A172 (cell line): Measurements from ENCODE around the gene TMEM42. TPM values are rescaled to one million over a fixed set of nuclear protein-coding genes. Genes with fewer than 3 reads are reported as not detected.

Experiments used
- DNase-seq: peaks from one replicate; pipeline ENCODE4 v3.0.0-alpha.2; 2015; ENCODE audit warnings: low spot score
- total RNA-seq: library from RNA; depleted of rRNA; stranded (reverse); fragments of >200 nt; shearing (Covaris generic); gene quantifications from 2 replicates; pipeline ENCODE4 v1.2.3, GENCODE V29; 2014; rRNA removed

TMEM42 gene
- total RNA-seq, 1 experiment from 2014 or later, result 0.69 TPM

- DNase-seq, result no peak
Measured at GRCh38 chr3:44910693-44911092, 49.0 kb downstream of the TMEM42 start.

GRCh38 chr3:44913868-44914468, 52.3 kb downstream of the TMEM42 start:
- DNase-seq, result peak; percentile 73

GRCh38 chr3:44914936-44915335, 53.2 kb downstream of the TMEM42 start:
- no peak for DNase-seq

Other genes with a start within 250 kb of the TMEM42 start
- gene ZNF197, start 236.9 kb upstream of the TMEM42 start, total RNA-seq, result 11.5 and 14.7 TPM in 2 replicates
- gene ZNF35, start 213.2 kb upstream of the TMEM42 start, total RNA-seq, result 15.3 and 16.5 TPM in 2 replicates
- gene ZNF502, start 149.3 kb upstream of the TMEM42 start, total RNA-seq, result 0.69 and 0.93 TPM in 2 replicates
- not detected in 2 replicates for gene ZNF501, start 132.3 kb upstream of the TMEM42 start, total RNA-seq
- gene KIAA1143, start 100.3 kb upstream of the TMEM42 start, total RNA-seq, result 27.0 and 28.2 TPM in 2 replicates
- 19.4 and 23.4 TPM in 2 replicates for gene KIF15, start 100.1 kb upstream of the TMEM42 start, total RNA-seq
- gene TGM4, start 12.7 kb downstream of the TMEM42 start, total RNA-seq, result 0.10 and 0.65 TPM in 2 replicates
- 55.2 and 56.2 TPM in 2 replicates for gene ZDHHC3, start 114.3 kb downstream of the TMEM42 start, total RNA-seq
- gene EXOSC7, start 114.3 kb downstream of the TMEM42 start, total RNA-seq, result 62.5 and 65.0 TPM in 2 replicates
- gene CLEC3B, start 164.4 kb downstream of the TMEM42 start, total RNA-seq, result not detected in 2 replicates